ENCODE results near the gene EVPL.

DNA sequence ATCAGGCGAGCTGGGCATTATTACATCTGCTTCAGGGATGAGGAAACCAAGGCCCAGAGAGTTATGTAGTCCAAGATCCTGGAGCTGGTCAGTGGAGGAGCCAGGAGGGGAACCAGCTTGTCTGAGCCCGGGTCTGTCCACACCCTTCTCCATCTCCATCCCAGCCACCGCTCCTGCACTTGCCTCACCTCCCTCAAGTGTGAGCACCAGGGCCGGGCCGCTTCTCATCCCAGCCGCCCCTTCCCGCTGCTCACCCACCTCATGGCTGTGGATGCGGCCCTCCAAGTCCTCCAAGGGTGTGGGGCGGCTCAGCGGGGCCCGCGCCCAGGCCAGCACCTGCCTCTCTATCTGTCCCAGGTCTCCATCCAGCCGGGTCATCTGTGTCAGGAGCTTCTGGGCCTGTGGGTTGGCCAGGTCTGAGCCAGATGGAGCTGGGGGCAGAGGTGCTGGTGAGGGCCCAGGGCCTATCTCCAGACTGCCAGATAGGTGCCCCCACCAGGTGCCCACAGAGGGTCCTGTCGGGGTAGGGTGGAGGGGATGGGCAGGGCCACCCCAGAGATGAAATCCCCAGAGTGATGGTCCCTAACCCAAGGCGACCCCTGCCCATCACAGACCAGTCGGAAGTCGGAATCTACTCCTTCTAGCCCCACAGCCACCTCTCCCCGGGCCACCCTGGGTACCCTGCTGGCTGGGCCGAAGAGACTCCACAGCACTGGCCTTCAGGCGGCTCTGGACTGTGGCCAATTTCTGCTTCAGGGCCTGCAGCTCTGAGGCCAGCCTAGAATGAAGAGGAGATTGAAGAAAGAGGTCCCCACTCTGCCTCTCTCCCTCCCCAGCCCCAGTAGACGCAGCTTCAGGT lies 9.4 kb downstream of the EVPL start:
- TF ChIP-seq CTCF (IDR thresholded peaks at IDR 0.05) = no peak
- no peak for TF ChIP-seq EZH2 (IDR thresholded peaks at IDR 0.05)

Data from neural progenitor cell (in vitro differentiated cells).